Osteoblast (primary cell): ENCODE results near the gene CLIC1. TPM values are rescaled to one million over a fixed set of nuclear protein-coding genes. Genes with fewer than 3 reads are reported as not detected.

Experiments used
- DNase-seq: peaks from one replicate; pipeline ENCODE4 v3.0.0; 2011; ENCODE audit warnings: low spot score, mixed read lengths; ENCODE audit not compliant: insufficient read length; ENCODE audit errors: missing footprints
- H2AFZ ChIP-seq: 2 replicates; pipeline ENCODE4 v1.6.0; 2011; ENCODE audit warnings: mild to moderate bottlenecking, low read length
- H3K27ac ChIP-seq: 2 replicates; pipeline ENCODE4 v1.5.1; 2011; ENCODE audit warnings: mild to moderate bottlenecking, low read depth, low read length, moderate library complexity
- H3K27me3 ChIP-seq: 2 replicates; pipeline ENCODE4 v1.6.0; 2012; ENCODE audit warnings: mild to moderate bottlenecking, control low read depth, inconsistent platforms, low read length, moderate library complexity; ENCODE audit not compliant: insufficient read depth
- H3K36me3 ChIP-seq: 2 replicates; pipeline ENCODE4 v1.5.1; 2011; ENCODE audit warnings: mild to moderate bottlenecking, low read length, control low read depth, moderate library complexity; ENCODE audit not compliant: insufficient read depth
- H3K4me1 ChIP-seq: 2 replicates; pipeline ENCODE4 v1.5.1; 2011; ENCODE audit warnings: mild to moderate bottlenecking, low read length, control low read depth, moderate library complexity; ENCODE audit not compliant: insufficient read depth
- H3K4me2 ChIP-seq: 2 replicates; pipeline ENCODE4 v1.6.0; 2011; ENCODE audit warnings: mild to moderate bottlenecking, low read length; ENCODE audit not compliant: insufficient read depth
- H3K4me3 ChIP-seq: fragments of 200-600 bp; sonication (generic); 3 replicates; pipeline ENCODE4 v1.5.1; 2012; ENCODE audit warnings: mild to moderate bottlenecking, low read length, inconsistent platforms; ENCODE audit not compliant: insufficient read depth
- H3K79me2 ChIP-seq: 2 replicates; pipeline ENCODE4 v1.6.0; 2012; ENCODE audit warnings: mild to moderate bottlenecking, low read length, control low read depth, inconsistent platforms; ENCODE audit not compliant: insufficient read depth
- H3K9me3 ChIP-seq: 2 replicates; pipeline ENCODE4 v1.5.1; 2011; ENCODE audit warnings: low read depth, low read length, control low read depth
- H4K20me1 ChIP-seq: 2 replicates; pipeline ENCODE4 v1.6.0; 2012; ENCODE audit warnings: mild to moderate bottlenecking, low read length, control low read depth; ENCODE audit not compliant: insufficient read depth
- CTCF ChIP-seq: IDR thresholded peaks from 2 replicates; pipeline ENCODE4 v1.5.1; 2011; ENCODE audit warnings: mild to moderate bottlenecking, low read depth, low read length, moderate library complexity; ENCODE audit errors: extremely low read depth
- small RNA-seq: library from RNA; depleted of rRNA; stranded (forward); fragments of <200 nt; gene quantifications from one replicate; pipeline ENCODE3, GENCODE V24; 2012
- total RNA-seq: library from RNA; depleted of rRNA; stranded (reverse); fragments of >200 nt; gene quantifications from 2 replicates; pipeline ENCODE4 v1.2.3, GENCODE V29; 2012

CLIC1 gene
- total RNA-seq, 1 donor, result 502 TPM

- no peaks in the 10 kb centered on the region for H3K4me1 ChIP-seq
- no peak for TF ChIP-seq CTCF
- peaks cover 60% of the 10 kb centered on the region for H3K36me3 ChIP-seq
- H3K27me3 ChIP-seq, result no peaks in the 10 kb centered on the region
- H3K4me3 ChIP-seq, result no peak overlapping the region
- H2AFZ ChIP-seq, result no peak overlapping the region
- no peak overlapping the region for H3K4me2 ChIP-seq
- H3K9me3 ChIP-seq, result no peaks in the 10 kb centered on the region
- no peak for DNase-seq
- H3K27ac ChIP-seq, result no peak overlapping the region
- H3K79me2 ChIP-seq, result no peaks in the 10 kb centered on the region
- H4K20me1 ChIP-seq, result peaks cover 5% of the 10 kb centered on the region
Measured at GRCh38 chr6:31687321-31687720, 49.0 kb downstream of the CLIC1 start.

GRCh38 chr6:31686483-31686882, 49.8 kb downstream of the CLIC1 start:
- Histone ChIP-seq H4K20me1 (peaks cover 5% of the 10 kb centered on the region), H2AFZ (no peak overlapping the region), H3K79me2 (no peaks in the 10 kb centered on the region), H3K9me3 (no peaks in the 10 kb centered on the region), H3K27me3 (no peaks in the 10 kb centered on the region), H3K4me3 (no peak overlapping the region), H3K36me3 (peaks cover 53% of the 10 kb centered on the region), H3K27ac (no peak overlapping the region), H3K4me2 (no peak overlapping the region), H3K4me1 (peaks cover 2% of the 10 kb centered on the region)
- no peak for DNase-seq
- TF ChIP-seq CTCF, result no peak

GRCh38 chr6:31683591-31683990, 52.7 kb downstream of the CLIC1 start:
- Histone ChIP-seq H3K79me2 (no peaks in the 10 kb centered on the region), H3K36me3 (peaks cover 26% of the 10 kb centered on the region), H3K9me3 (no peaks in the 10 kb centered on the region), H2AFZ (no peak overlapping the region), H4K20me1 (no peaks in the 10 kb centered on the region), H3K27ac (no peak overlapping the region), H3K4me1 (peaks cover 15% of the 10 kb centered on the region), H3K4me3 (no peak overlapping the region), H3K4me2 (no peak overlapping the region), H3K27me3 (no peaks in the 10 kb centered on the region)
- TF ChIP-seq CTCF, result no peak
- DNase-seq, result no peak

GRCh38 chr6:31681135-31681671, 55.1 kb downstream of the CLIC1 start:
- peak overlapping the region; percentile 94 for H3K4me2 ChIP-seq
- no peaks in the 10 kb centered on the region for H3K27me3 ChIP-seq
- peak; percentile 94 for DNase-seq
- H3K4me3 ChIP-seq, result peak overlapping the region; percentile 71
- no peaks in the 10 kb centered on the region for H3K9me3 ChIP-seq
- H3K36me3 ChIP-seq, result peaks cover 4% of the 10 kb centered on the region
- TF ChIP-seq CTCF, result no peak
- H3K27ac ChIP-seq, result peak overlapping the region; percentile 47
- H3K79me2 ChIP-seq, result no peaks in the 10 kb centered on the region
- no peaks in the 10 kb centered on the region for H4K20me1 ChIP-seq
- H3K4me1 ChIP-seq, result peaks cover 15% of the 10 kb centered on the region
- H2AFZ ChIP-seq, result peak overlapping the region; percentile 76

Small RNAs within 50 kb of the gene (small RNA-seq; reads per million reads assigned to genes)
- gene LY6G6D (not detected), gene MIR4646 (0.22 reads per million), gene MSH5-SAPCD1 (not detected), gene RF00019 (not detected), gene RNU6-850P (not detected), gene SAPCD1 (0.22 reads per million)

Other genes with a start within 250 kb of the CLIC1 start
- gene MICB, start 238.4 kb downstream of the CLIC1 start, total RNA-seq, result 12.7 and 14.1 TPM in 2 replicates
- not detected in 2 replicates for gene MCCD1, start 207.6 kb downstream of the CLIC1 start, total RNA-seq
- 240 and 262 TPM in 2 replicates for gene DDX39B, start 194.5 kb downstream of the CLIC1 start, total RNA-seq
- gene ATP6V1G2, start 189.9 kb downstream of the CLIC1 start, total RNA-seq, result 2.2 and 2.9 TPM in 2 replicates
- gene NFKBIL1, start 188.9 kb downstream of the CLIC1 start, total RNA-seq, result 43.6 and 56.8 TPM in 2 replicates
- not detected in 2 replicates for gene LTA, start 164.2 kb downstream of the CLIC1 start, total RNA-seq
- gene TNF, start 161.0 kb downstream of the CLIC1 start, total RNA-seq, result not detected in 2 replicates
- 0.29 TPM in 1 of 2 replicates, not detected in the other for gene LTB, start 154.1 kb downstream of the CLIC1 start, total RNA-seq
- gene LST1, start 150.3 kb downstream of the CLIC1 start, total RNA-seq, result 0.29 TPM in 1 of 2 replicates, not detected in the other
- gene NCR3, start 143.5 kb downstream of the CLIC1 start, total RNA-seq, result not detected in 2 replicates
- 0.36 TPM in 1 of 2 replicates, not detected in the other for gene AIF1, start 121.3 kb downstream of the CLIC1 start, total RNA-seq
- gene PRRC2A, start 115.8 kb downstream of the CLIC1 start, total RNA-seq, result 49.2 and 52.2 TPM in 2 replicates
- gene BAG6, start 83.9 kb downstream of the CLIC1 start, total RNA-seq, result 175 and 183 TPM in 2 replicates
- gene APOM, start 80.6 kb downstream of the CLIC1 start, total RNA-seq, result 1.1 and 1.2 TPM in 2 replicates
- 21.2 and 21.7 TPM in 2 replicates for gene C6orf47, start 75.8 kb downstream of the CLIC1 start, total RNA-seq
- gene GPANK1, start 71.5 kb downstream of the CLIC1 start, total RNA-seq, result 22.1 and 23.9 TPM in 2 replicates
- gene CSNK2B, start 70.5 kb downstream of the CLIC1 start, total RNA-seq, result 124 and 150 TPM in 2 replicates
- 4.1 and 5.4 TPM in 2 replicates for gene LY6G5B, start 66.6 kb downstream of the CLIC1 start, total RNA-seq
- gene LY6G5C, start 55.5 kb downstream of the CLIC1 start, total RNA-seq, result 0.59 and 0.72 TPM in 2 replicates
- gene ABHD16A, start 33.2 kb downstream of the CLIC1 start, total RNA-seq, result 41.0 and 43.4 TPM in 2 replicates
- not detected in 2 replicates for gene LY6G6F, start 29.7 kb downstream of the CLIC1 start, total RNA-seq
- not detected in 2 replicates for gene LY6G6D, start 21.2 kb downstream of the CLIC1 start, total RNA-seq
- not detected in 2 replicates for gene LY6G6C, start 14.8 kb downstream of the CLIC1 start, total RNA-seq
- gene MPIG6B, start 13.2 kb downstream of the CLIC1 start, total RNA-seq, result not detected in 2 replicates
- 96.6 and 97.5 TPM in 2 replicates for gene DDAH2, start 7.2 kb downstream of the CLIC1 start, total RNA-seq
- gene MSH5, start 3.5 kb upstream of the CLIC1 start, total RNA-seq, result 12.4 and 13.0 TPM in 2 replicates
- 0.59 and 1.4 TPM in 2 replicates for gene SAPCD1, start 26.1 kb upstream of the CLIC1 start, total RNA-seq
- 0.29 and 0.36 TPM in 2 replicates for gene VWA7, start 40.8 kb upstream of the CLIC1 start, total RNA-seq
- 40.1 and 42.0 TPM in 2 replicates for gene VARS1, start 59.2 kb upstream of the CLIC1 start, total RNA-seq
- 18.3 and 22.4 TPM in 2 replicates for gene LSM2, start 70.4 kb upstream of the CLIC1 start, total RNA-seq
- gene HSPA1L, start 78.8 kb upstream of the CLIC1 start, total RNA-seq, result 0.29 and 0.72 TPM in 2 replicates
- 33.3 and 36.9 TPM in 2 replicates for gene HSPA1A, start 79.0 kb upstream of the CLIC1 start, total RNA-seq
- gene HSPA1B, start 91.2 kb upstream of the CLIC1 start, total RNA-seq, result 45.7 and 59.7 TPM in 2 replicates
- gene NEU1, start 126.3 kb upstream of the CLIC1 start, total RNA-seq, result 114 and 117 TPM in 2 replicates
- not detected in 2 replicates for gene SLC44A4, start 142.5 kb upstream of the CLIC1 start, total RNA-seq
- 40.1 and 40.9 TPM in 2 replicates for gene EHMT2, start 161.2 kb upstream of the CLIC1 start, total RNA-seq
- gene ZBTB12, start 165.6 kb upstream of the CLIC1 start, total RNA-seq, result 2.1 and 3.6 TPM in 2 replicates
- 12.7 and 18.0 TPM in 2 replicates for gene C2, start 191.2 kb upstream of the CLIC1 start, total RNA-seq
- gene CFB, start 209.6 kb upstream of the CLIC1 start, total RNA-seq, result 16.5 and 26.8 TPM in 2 replicates
- 86.5 and 95.8 TPM in 2 replicates for gene NELFE, start 222.4 kb upstream of the CLIC1 start, total RNA-seq
- gene SKIC2, start 222.6 kb upstream of the CLIC1 start, total RNA-seq, result 42.0 and 46.0 TPM in 2 replicates
- gene DXO, start 235.6 kb upstream of the CLIC1 start, total RNA-seq, result 16.8 and 18.1 TPM in 2 replicates
- 7.2 and 8.3 TPM in 2 replicates for gene C4A, start 245.5 kb upstream of the CLIC1 start, total RNA-seq